Activated CD8-positive, alpha-beta memory T cell treated with anti-CD3 and anti-CD28 coated beads for 4 hours (primary cell): ENCODE results near the gene DIAPH1.

Experiments used
- DNase-seq, 2 donors: peaks; one replicate each; pipeline ENCODE4 v3.0.0-alpha.2; 2020; ENCODE audit warnings: low read depth in 2 of 2

DIAPH1 gene

DNA sequence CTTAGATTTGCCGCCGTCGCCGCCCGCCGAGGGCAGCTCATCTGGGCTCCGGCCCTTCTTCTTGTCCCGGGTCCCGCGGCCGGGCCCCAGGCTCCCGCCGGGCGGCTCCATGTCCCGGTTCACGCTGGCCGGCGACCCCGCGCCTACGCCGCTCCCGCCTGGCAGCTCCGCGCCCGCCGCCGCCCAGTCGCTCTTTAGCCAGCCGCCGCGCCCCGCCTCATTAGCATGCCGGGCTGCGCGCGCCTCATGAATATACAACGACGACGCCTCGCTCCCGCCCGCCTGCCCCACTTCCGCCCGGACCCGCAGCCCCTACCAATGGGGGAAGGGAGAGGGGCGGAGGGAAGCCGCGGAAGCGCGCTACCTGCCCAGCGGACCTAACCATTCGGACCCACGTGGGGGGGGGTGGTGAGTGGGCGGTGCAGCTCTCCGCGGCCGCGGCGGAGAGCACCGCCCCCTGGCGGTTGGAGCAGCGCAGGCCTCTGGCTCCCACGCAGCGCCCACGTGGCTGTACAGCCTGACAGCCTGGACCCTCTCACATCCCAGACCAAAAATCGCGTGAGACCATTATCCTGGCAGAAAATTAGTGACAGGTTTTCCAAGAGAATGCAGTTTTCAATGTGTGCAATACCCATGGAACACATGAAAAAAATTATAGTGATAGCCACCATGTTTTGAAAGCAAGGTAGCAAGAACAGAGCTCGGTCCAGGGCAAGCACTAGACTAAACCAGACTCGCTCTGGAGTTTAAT lies at the start of gene DIAPH1:
DIAPH1 (minus strand) TSS at position 197 of the 751 bp plus-strand sequence; CDS start at position 111, 86 bp downstream.
- peak; percentile 98 to 99 for DNase-seq

DNA sequence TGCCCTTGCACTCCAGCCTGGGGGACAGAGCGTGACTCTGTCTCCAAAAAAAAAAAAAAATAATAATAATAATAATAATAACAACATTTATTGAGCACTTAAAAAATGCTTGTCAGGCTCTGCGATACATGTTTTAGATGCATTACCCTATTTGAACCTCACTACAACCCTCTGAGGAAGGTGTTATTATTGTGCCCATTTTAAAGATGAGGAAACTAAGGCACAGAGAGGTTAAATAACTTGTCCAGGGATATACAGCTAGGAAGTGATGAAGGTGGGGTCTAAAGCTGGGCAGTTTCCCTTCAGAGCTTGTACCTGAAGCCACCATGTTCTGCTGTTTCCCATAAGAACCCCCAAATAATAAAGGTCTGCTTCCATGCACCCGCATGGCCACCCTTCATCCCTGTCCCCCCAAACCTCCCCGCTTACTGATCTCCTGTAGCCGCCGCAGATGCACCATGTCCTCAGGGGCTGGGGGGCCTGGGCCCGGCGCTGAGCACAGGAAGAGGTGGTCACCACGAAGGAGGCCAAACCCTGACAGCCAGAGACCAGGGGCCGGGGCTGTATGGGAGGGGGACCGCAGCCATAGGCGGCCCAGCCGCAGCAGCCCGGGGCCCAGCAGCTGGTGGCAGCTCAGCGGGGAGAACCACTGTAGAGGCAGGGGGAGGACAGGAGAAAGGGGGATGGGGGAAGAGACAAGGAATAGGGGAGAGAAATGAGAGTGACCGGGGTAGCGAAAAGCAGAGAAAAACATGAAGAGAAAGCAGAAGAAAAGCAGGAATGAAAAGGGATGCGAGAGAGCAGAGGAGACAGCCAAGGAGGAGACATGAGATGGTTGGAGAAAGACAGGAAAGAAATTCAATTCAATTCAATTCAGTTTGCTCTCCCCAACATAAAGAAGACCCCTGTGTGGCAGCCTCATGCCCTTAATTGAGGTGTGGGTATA lies 47.5 kb upstream of the DIAPH1 start:
- DNase-seq: no peak

DNA sequence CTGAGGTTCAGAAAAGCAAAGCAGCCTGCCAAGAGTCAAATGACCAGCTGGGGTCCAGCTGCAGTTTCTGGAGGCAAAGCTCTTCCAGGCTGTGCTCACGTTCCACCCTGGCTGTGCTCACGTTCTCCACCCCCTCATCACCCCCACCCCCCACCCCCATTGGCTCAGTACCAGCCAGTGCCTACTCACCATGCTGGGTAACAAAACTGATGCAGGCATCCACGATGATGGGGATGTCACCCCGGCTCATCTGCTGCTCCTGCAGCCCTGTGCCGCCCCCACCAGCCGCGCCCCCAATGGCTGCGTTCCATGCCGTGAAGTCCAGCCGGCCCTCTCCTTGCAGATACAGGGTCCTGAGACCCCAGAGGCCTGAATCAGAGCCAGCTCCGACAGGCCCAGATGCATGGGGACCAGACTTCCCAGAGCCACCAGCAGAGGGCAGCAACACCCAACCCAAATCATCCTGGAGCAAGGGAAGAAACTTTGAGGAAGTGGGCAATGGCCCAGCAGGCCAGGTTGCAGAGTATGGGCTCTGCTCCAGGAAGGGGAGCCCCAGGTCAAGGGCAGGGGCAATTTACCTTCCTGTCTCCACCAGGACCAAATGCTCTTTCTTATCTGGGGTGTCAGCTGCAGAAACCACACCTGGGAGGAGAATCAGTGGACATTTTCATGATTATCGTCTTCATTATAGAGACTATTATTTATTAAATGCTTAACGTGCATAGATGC lies 46.1 kb upstream of the DIAPH1 start:
- DNase-seq: peak; percentile 44 to 51

DNA sequence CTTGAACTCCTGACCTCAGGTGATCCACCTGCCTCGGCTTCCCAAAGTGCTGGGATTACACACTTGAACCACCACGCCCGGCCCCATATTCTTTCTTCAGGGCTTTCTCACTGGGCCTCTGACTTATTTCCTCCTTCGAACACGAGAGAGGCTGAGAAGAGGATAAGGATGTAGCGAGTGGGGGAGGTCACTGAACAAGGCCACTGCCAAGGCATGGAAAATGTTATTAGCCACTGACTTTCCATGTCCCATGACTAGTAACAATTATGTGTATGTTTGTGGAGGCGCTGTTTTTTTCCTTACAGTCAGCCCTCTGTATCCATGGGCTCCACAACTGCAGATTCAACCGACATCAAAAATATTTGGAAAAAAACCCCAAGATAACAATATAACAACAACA lies 44.7 kb upstream of the DIAPH1 start:
- DNase-seq: no peak

DNA sequence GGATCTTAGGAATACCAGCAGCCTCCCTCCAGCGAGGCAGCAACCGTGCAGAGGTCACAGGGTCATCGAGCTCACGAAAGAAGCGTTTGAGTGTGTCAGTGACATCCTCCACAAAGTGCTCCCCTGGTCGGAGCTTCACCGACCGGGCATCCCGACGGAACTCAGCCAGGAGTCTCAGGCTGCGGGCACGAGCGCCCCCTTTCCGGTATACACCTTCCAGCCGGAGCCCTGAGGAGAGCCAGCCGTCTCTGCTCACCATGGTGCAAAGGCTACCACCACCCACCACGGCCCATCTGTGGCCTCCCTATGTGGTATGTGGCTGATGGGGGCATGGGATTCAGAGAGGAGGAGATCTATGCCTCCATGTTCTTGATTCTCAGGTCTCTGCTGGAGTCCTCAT lies 43.2 kb upstream of the DIAPH1 start:
- no peak for DNase-seq

DNA sequence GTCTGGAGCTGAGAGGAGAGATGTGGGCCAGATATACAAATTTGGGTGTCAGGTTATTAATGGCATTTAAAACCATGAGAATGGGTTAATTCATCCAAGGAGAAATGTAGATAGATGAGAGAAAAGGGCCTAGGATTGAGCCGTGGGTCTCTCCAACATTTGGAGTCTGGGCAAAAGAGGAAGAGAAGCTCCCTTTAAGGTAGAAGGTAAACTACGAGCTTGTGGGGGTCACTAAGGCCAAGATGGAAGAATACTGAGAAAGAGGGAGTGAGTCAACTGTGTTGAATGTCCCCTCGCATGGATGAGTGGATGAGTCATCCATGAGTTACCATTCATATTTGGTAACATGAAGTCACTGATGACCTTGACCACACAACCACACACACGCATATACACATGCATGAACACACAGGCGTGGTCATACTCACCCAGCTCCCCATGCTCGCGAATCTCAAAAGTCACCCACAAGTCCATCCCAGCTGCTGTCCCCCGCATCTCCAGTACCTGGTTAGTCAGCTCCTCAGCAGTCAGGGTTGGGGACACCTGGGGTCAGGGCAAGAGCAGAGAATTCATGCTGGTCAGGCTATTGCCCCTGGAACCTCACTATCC lies 39.2 kb upstream of the DIAPH1 start:
- no peak for DNase-seq

DNA sequence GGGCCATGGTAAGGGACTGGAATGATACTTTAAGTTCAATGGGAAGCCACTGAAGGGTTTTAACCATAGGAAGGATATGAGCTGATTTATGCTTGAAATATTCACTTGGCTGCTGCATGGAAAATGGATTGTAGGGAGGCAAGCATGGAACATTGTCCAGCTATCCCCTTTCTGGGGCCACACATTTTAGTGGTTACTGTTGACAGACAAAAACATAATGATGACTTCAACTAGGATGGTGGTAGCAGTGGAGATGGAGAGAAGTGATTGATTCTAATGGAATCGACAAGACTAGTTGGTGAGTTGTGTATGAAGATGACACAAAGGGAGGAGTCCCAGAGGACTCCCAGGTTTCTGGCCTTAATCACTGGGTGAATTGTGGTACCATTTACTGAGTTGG lies 38.6 kb upstream of the DIAPH1 start:
- no peak for DNase-seq

DNA sequence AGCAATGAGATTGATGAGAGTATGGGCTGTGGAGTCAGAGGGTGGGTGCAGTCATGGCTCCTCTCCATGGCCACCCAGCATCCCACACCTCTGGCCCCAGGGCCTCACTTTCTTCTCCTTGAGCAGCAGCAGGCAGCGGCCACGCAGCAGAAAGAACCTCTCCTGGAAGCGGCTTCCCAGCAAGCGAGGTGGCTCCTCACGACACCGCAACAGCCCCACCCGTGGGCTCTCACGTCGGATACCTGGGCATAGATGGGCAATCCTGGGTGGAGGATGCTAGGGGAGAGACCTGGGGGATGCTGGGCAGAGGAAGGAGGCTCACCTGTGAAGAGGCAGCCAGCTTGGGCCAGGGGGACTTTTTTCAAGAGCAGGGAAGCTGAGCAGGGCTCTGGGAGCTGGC lies 37.6 kb upstream of the DIAPH1 start:
- DNase-seq: no peak

DNA sequence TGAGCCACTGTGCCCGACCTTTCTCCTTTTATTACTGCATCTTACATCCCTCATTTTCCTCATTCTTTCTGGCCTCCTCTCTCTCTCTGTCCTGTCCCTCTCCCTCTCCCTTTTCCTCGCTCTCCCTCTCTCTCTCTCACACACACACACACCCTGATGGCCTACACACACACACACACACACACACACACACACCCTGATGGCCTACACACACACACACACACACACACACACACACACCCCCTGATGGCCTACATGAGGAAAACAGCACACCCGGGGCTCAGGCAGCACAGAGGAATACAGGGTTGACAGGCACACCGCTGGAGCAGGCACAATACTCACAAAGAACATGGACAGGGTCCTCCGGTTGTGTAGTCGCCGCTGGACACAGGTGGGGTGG lies 36.2 kb upstream of the DIAPH1 start:
- DNase-seq: no peak

DNA sequence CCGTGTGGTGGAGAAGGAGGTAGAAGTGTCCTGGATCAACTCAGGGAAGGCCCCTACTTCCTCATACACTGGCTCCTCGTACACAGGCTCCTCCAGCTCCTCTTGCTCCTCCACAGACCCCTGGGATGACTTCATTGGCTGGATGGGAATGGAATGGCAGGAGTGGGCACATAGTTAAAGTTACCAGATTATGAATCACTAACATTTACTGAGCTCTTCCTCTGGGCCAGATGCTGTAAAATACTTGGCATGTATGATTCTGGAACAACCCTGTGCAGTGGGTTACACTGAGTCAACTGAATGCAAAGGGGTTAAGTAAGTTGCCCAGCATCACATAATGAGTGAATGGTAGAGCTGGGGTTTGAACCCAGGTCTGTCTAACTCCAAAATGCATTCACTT lies 35.5 kb upstream of the DIAPH1 start:
- no peak for DNase-seq

DNA sequence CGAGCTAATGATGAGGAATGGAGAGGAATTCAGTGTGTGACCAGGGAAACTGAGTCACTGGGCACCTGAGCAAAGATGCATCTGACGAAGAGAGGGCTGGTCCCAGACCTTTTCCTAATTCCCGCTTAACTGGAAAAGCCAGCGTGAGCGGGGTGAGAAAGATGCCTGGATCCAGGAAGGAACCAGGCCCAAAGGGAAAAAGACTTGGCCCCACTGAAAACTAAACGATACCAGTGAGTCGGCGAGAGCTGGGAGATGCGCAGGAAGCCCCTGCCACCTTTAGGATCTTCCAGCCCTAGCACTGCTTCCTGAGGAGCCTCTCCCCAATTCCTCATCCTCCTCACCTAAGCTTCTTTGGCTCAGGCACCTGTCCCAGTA lies 32.9 kb upstream of the DIAPH1 start:
- no peak for DNase-seq

DNA sequence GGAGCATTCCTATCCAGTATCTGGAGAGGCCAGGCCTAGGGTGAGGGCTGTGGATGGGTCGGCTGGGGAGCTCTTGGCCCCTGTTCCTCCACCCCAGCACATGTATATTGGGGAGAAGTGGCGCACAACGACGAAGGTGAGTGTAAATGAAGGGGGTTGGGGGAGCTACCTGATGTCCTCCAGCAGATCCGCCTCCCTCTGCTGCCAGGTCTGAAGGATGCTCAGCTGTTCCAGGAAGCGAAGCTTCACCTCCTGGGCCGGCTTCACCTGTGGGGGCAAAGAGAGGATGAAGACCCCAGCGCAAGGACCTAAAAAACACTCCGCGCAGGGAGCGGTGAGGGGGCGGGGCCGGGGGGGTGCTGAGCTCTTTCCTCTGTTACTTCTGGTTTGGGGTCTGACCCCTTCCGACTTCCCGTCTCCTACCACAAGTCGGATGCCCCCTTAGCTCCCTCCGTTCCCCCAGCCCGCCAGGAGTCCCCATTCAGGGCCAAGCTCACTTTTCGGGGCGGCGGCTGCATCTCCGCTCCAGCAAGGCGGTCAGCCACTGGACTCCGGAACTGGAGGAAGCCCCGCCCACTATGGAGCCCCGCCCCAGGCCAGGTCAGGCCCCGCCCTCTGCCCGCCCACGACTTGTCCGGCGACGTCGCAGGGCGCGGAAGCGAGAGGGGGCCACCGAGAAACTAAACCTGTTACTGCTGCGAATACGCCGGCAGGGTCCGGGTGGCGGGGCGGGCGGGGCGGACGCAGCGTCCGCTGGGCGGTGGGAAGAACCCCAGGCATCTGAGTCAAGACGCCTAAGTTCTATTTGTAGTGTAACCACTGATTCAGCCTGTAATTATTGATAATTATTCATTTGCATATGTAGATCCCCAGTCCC lies 32.3 kb upstream of the DIAPH1 start, which contains the start of gene FCHSD1:
FCHSD1 (minus strand) TSS at position 568 of the 877 bp plus-strand sequence; CDS start at position 518, 50 bp downstream.
- DNase-seq: peak; percentile 64 to 75

DNA sequence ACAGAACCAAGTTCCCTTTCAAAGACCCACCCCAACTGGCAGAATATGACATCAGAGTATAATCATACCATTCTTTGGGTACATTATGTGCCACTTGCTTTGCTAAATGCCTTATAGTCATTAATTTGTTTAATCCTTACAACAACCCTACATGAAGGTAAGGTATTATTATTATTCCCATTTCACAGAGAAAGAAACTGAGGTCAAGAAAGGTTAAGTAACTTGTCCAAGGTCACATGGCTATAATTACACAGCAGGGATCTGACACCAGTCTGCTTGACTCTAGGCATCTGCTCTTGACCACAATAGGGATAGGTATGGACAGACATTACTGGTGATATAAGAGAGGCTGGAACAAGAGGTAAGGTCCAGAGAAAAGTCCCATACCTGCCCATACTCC lies 31.2 kb upstream of the DIAPH1 start:
- no peak for DNase-seq

DNA sequence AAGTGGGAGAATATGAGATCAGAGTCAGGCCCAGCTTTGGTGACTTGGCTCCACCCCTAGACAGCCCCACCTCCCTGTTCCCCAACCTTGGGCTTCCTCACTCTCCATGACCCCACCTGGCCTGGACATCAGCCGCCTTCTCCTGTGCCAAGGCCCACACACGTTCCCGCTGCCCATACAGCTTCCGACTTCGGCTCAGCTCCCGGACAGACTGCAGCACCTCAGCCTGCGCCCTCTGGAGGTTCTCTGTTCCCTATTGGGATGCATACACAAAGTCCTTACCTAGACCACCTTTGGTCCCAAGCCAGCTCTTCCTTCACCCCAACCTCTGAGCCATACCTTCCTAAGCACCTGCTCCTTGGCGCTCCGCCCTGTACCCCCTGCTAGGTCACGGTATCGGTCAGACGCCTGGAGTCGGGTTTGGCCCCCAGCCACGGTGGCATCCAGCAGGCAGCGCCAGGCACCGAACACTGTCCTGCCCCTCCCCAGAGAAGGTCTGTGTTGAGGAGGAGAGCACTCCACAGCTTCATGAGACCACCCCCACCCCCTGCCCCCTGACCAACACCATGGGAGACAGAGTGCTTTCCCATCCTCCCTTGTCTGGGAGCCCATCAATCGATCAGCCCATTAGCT lies 30.4 kb upstream of the DIAPH1 start:
- DNase-seq: no peak

DNA sequence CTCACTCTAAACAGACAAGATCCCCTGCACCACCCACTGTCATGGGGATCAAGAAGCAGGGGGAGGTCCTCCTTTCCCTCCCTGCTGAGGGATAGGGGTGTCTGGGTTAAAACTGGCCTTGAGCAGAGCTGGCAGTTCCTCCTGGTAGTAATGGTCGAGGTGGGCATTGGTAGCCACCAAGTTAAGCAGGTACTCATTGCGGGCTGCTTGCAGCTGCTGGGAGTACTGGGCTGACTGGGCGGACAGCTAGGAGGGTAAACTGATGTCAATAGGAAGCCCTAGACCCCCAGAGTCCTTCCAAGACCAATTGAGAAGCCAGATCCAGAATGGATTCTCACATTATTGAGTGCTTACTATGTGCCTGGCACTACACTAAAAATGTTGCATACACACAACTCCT lies 29.1 kb upstream of the DIAPH1 start:
- no peak for DNase-seq

DNA sequence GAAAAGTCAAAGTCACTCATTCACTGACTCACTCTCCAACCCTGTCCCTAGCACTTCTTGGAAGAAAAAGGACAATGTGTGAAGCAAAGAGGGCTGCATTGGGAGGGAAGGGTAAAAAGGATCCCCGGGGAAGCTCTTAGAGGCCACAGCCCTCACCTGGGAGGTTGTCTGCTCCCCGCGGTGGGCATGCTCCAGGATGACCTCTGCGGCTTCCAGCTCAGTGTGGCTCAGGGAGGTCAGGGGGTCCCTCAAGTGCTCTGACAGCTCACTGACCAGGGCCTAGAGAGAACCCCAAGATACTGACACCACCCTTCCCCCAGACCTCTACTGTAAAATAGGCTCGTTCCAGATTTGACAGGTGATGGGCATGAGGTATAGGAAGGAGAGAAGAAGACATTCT lies 28.4 kb upstream of the DIAPH1 start:
- no peak for DNase-seq

DNA sequence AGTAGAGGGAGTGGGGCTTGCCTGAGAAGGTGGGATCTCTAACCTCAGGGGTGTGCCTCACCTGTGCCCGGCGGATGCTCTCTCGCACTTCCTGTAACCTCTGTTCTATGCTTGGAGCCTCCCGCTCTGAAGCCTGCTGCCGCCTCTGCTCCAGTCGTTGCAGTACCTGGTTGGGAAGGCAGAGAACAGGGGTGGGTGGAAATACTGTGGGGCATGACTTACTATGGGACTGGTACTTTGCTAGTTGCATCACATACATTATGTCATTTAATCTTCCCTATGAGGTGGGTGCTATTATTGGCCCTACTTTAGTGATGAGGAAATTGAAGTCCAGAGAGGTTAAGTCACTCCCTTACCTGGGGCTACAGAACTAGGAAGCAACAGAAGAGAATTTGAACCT lies 27.2 kb upstream of the DIAPH1 start:
- DNase-seq: no peak

DNA sequence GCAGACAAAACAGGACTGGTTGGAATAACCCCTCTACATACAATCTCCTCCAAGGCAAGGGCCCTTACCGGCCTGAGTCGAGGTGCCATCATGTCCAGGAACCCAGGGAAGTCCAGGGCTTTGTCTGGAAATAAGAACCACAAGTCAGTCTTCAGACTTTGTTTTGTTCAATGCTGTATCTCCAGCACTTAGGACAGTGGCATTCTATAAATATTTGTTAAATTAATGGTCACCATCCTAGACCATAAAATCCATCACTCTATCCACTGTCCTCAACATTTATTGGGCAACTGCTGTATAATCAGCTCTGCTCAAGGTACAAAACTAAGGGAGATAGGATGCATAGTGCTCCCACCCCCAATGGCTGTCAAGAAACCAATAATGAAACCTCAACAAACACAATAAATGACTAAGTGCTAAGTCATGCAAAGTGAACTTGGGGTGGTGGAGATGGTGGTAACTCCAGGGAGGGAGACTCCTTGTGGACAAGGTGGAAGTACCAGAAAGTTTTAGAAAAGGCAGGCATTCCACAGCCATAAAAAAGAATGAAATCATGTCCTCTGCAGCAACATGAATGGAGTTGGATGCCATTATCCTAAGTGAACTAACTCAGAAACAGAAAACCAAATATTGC lies 23.0 kb upstream of the DIAPH1 start:
- no peak for DNase-seq

DNA sequence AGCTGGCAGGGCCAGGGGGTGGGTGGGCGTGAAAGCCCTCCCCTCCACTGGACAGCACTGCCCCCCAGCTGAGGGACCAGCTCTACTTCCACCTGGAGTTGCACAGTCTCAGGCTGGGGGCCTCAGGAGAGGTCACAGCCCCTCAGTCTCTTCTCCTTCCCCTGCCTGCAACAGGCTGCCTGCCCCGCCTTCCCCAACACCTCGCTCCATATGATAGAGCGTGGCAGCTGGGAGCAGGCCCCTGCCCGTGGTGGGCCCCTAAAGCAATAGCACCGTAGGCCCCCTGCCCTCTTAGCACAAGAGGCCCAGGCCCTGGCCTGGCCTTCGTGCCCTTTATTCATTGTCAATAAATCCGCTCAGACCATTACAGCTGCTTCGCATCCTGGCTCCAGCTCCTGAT lies 21.9 kb upstream of the DIAPH1 start:
- DNase-seq: no peak

DNA sequence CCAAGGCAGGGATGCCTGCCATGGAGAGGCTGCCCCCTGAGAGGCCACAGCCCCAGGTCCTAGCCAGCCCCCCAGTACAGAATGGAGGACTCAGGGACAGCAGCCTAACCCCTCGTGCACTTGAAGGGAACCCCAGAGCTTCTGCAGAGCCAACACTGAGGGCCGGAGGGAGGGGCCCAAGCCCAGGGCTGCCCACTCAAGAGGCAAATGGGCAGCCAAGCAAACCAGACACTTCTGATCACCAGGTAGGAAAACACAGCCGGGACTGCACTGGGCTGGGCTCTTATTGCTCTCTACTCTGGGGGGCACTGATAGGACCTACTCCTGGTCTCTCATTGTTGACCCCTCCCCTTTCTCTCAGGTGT lies 21.2 kb upstream of the DIAPH1 start:
- DNase-seq: no peak
